ENCODE data around the gene ENG.

- no peak for TF ChIP-seq CTCF (conservative IDR thresholded peaks at IDR 0.05 in 1 of 2, IDR thresholded peaks at IDR 0.05 in 1 of 2; ENCODE audit: extremely low read depth in 1 of 2, insufficient read depth in 1 of 2, low read depth in 1 of 2, low read length in 2 of 2)
- no peak for TF ChIP-seq EZH2 (IDR thresholded peaks at IDR 0.05; ENCODE audit: borderline replicate concordance, low read length)
Measured at GRCh38 chr9:127862075-127863011, 7.9 kb upstream of the ENG start.
